Subcutaneous abdominal adipose tissue (tissue), 5 donors: ENCODE results near the gene EHMT1.
"Not testable (repeated sequence)": the region's sequence is repeated elsewhere in the genome, so short reads cannot be mapped to it uniquely, and the experiment has no call there.

ENCODE experiments used
- H3K27ac ChIP-seq: one replicate; pipeline ENCODE4 v1.7.0; 2013; ENCODE audit warnings: low read depth, mild to moderate bottlenecking, inconsistent platforms, low read length, moderate library complexity
- H3K27me3 ChIP-seq, 5 donors: one replicate each; pipeline ENCODE4 v1.7.0; 2013; ENCODE audit warnings: low read length in 5 of 5, inconsistent platforms in 1 of 5; ENCODE audit not compliant: control insufficient read depth in 5 of 5, insufficient read depth in 4 of 5
- H3K36me3 ChIP-seq, 5 donors: one replicate each; pipeline ENCODE4 v1.7.0; 2013; ENCODE audit warnings: low read length in 5 of 5; ENCODE audit not compliant: control insufficient read depth in 5 of 5, insufficient read depth in 5 of 5
- H3K4me1 ChIP-seq, 5 donors: one replicate each; pipeline ENCODE4 v1.7.0; 2013; ENCODE audit warnings: low read length in 5 of 5, mild to moderate bottlenecking in 3 of 5, moderate library complexity in 1 of 5; ENCODE audit not compliant: control insufficient read depth in 5 of 5, insufficient read depth in 5 of 5
- H3K4me3 ChIP-seq, 5 donors: one replicate each; pipeline ENCODE4 v1.7.0; 2013; ENCODE audit warnings: low read length in 5 of 5, low read depth in 1 of 5
- H3K9ac ChIP-seq, 5 donors: one replicate each; pipeline ENCODE4 v1.7.0; 2013; ENCODE audit warnings: low read length in 5 of 5, mild to moderate bottlenecking in 4 of 5, moderate library complexity in 3 of 5
- H3K9me3 ChIP-seq, 5 donors: one replicate each; pipeline ENCODE4 v1.7.0; 2013; ENCODE audit warnings: low read length in 5 of 5; ENCODE audit not compliant: control insufficient read depth in 5 of 5
- donor health status: healthy.
- donor health status: healthy.
- donor health status: healthy.
- donor health status: healthy.
- donor health status: healthy.

EHMT1 gene

DNA sequence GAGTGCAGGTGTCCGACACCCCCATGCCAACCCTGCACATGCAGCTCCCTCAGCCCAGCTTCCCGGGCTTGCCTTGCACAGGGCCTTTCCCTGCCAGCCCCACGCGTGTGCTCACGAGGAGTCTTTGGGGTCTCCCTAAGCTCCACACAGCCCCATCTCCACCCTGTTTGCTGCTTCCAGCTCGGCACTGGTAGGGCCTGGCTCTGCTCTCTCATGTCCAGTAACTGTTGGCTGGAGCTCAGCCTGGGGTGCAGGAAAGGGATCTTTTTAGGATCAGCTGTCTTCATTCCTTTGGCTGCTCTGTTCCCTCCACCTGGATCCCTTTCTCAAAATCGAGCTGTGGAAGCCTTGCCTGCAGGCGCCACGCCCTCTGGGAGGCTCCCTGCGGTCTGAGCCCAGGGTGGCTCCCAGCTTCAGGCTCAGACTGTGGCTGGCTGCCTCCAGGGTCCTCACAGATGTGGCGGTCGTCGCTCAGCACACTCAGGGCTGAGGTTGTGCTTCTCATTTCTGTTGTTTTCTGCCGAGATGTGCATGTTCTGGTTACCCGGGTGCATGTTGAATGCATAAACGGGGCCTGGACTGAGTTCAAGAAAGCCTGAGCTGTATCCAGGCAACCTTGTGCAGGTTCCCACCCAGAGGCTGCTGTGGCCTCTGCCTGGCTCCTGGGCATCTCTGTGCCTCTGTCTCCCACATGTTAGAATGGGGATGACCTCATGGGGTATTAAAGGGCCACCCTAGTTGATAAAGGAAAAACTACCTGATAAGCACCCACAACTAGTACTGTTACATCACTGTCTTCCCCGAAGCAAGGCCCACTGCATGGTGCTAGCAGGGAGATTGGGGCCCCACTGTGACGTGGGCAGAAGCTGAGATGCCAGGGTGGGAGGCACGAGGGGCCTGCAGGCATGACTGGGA is 263.0 kb downstream of the EHMT1 start:
- peaks cover 0 to 3% (median 0%) of the 10 kb centered on the region in 5 donors for H3K9me3 ChIP-seq
- peaks cover 13 to 28% (median 18%) of the 10 kb centered on the region in 5 donors for H3K27me3 ChIP-seq
- H3K9ac ChIP-seq, result no peak overlapping the region
- H3K27ac ChIP-seq, result no peak overlapping the region
- H3K4me1 ChIP-seq, result peaks cover 0 to 8% (median 5%) of the 10 kb centered on the region in 5 donors
- no peak overlapping the region for H3K4me3 ChIP-seq
- H3K36me3 ChIP-seq, result no peaks in the 10 kb centered on the region

DNA sequence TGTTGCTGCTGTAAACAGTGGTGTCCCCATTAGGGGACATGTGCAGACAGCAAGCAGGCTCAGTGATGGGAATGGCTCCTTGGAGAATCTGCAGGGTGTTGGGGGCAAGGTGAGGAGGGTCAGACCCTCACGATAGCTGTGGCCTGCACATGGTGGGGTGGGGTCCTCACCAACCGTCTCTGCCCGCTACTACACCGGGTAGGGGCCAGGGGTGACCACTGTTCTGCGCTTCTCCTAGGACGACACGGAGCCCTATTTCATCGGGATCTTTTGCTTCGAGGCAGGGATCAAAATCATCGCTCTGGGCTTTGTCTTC is 263.7 kb downstream of the EHMT1 start:
- Histone ChIP-seq H3K36me3 (no peaks in the 10 kb centered on the region), H3K27me3 (peaks cover 10 to 25% (median 14%) of the 10 kb centered on the region in 5 donors), H3K4me3 (no peak overlapping the region), H3K9me3 (peaks cover 0 to 3% (median 0%) of the 10 kb centered on the region in 5 donors), H3K9ac (no peak overlapping the region), H3K27ac (no peak overlapping the region), H3K4me1 (peaks cover 0 to 8% (median 5%) of the 10 kb centered on the region in 5 donors)

DNA sequence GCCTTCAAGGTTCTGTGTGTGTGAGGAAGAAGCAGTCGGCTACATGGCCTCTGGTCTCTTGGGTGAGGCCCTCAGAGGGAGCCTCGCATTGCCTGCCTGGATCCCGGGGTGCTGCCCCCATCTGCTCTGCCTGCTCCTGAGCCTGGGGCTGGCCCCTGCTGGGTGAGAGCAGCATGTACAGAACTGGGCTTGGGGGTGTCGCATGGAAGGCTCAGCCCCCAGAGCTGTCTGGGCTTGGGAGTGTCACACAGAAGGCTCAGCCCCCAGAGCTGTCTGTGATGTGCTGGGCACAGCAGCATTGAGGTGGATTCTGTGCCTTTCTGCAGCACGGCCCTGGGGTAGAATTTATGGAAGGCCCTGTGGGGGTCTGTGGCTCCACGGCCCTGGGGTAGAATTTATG is 265.2 kb downstream of the EHMT1 start:
- H3K27ac ChIP-seq, H3K4me1 ChIP-seq, H3K4me3 ChIP-seq, H3K9me3 ChIP-seq, H3K9ac ChIP-seq, H3K36me3 ChIP-seq: not testable (repeated sequence)
- peaks cover 2 to 17% (median 8%) of the 10 kb centered on the region in 5 donors for H3K27me3 ChIP-seq

DNA sequence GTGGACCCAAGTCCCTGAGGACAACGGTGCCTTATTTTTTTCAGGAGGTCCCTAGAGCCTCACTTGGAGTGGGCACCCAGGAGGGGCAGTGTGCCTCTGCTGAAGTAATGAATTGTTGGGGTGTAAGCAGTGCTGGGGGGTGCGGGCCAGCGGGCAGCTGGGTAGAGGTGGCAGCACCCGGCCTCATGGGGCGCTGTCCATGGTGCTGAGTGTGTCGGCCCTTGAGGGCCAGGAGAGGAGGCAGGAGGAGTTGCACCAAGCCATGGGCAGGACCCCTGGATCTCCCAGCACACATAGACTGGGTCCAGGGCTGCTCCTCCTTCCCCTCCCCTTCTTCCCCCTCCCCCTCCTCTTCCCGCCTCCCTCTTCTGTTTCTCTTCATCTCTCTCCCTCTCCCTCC is 265.7 kb downstream of the EHMT1 start:
- not testable (repeated sequence) for H3K36me3 ChIP-seq, H3K4me1 ChIP-seq, H3K4me3 ChIP-seq, H3K9me3 ChIP-seq, H3K9ac ChIP-seq, H3K27ac ChIP-seq
- peaks cover 0 to 12% (median 4%) of the 10 kb centered on the region in 5 donors for H3K27me3 ChIP-seq

DNA sequence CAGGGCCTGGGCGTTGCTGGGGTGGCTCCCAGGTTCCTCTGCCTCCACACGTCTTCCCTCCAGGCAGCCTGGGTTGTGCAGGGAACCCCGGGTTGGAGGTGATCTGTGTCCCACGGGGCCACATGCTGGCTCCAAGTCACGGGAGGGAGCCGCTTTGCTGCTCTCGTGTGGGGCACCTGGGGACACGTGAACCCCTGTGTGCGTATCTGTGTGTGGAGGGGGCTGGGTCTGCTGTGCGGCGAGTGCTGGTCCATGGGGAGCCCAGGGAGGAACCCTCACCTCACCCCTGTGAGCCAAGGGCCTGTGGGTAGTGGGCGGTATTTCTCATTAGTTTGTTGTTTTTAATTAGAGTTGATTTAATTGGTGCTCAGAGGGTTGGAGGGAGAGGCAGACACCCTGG is 266.3 kb downstream of the EHMT1 start:
- H3K27me3 ChIP-seq, H3K4me1 ChIP-seq, H3K27ac ChIP-seq, H3K9ac ChIP-seq, H3K4me3 ChIP-seq, H3K36me3 ChIP-seq, H3K9me3 ChIP-seq: not testable (repeated sequence)
